ENCODE results near the gene DPF1.

- TF ChIP-seq ATF2 (IDR thresholded peaks at IDR 0.05; ENCODE audit: low read length) (no peak), CTCF (IDR thresholded peaks at IDR 0.05 in 2 of 3, conservative IDR thresholded peaks at IDR 0.05 in 1 of 3; ENCODE audit: control insufficient read depth in 2 of 3, extremely low read depth in 1 of 3, insufficient read depth in 1 of 3, low read depth in 3 of 3, low read length in 3 of 3) (no peak), HDAC2 (IDR thresholded peaks at IDR 0.05) (no peak), CREB1 (IDR thresholded peaks at IDR 0.05; ENCODE audit: low read depth) (no peak)
These were observed 24.4 kb upstream of the DPF1 start for GRCh38 chr19:38248421-38248820.
